GM18508 (cell line): ENCODE measurements around the gene PHTF2.
A peak's percentile ranks its signal among the peaks of the same experiment; 100 is the strongest.

ENCODE experiments used
- ATAC-seq: cut with Tn5 transposase; IDR thresholded peaks from one replicate; pipeline ENCODE4 v1.9.1; 2021; ENCODE audit warnings: moderate number of reproducible peaks; ENCODE audit not compliant: insufficient read depth, unreplicated experiment

The PHTF2 gene

DNA sequence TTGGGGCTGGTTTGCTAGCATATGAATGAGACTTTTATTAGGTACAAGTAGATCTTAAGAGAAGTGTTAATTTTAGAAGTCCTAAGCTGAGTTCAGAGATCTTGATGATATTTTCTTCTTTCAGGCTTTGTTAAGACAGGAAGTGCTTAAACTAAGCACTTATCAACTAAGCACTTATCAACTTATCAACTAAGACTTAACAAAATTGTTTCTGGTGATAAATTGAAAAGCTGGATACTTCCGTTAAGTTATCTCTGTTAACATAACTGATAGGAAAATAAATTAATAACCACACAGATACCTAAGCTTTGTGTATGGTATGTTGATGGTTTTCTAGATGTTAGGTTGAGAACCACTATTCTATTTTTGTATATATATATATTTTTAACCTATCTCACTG is 113.7 kb downstream of the PHTF2 start:
- ATAC-seq = no peak

DNA sequence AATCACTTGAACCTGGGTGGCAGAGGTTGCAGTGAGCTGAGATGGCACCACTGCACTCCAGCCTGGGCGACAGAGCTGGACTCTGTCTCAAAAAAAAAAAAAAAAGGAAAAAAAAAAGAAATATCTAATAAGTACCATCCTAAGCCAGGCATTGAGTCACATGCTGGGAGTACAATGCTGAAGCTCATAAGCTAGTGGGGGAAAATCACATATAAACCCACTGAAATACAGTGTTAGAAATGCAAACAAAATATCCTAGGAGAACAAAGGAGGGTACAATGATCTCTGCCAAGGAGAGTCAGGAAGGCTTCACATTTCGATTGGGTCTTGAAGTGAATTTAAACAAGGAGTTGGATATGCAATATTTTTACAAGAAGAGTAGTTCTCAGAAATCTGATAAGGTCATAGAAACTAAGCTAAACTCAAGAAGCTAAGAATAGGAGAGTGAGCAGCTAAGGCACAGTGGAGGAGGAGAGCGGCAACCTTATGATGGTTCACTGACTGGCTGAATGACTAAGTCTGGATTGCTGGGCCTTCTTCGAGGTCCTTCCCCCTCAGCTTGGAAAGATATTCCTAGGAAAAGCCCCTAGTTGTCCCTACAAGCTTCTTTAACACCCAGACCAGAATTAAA is 115.5 kb downstream of the PHTF2 start:
- no peak for ATAC-seq

DNA sequence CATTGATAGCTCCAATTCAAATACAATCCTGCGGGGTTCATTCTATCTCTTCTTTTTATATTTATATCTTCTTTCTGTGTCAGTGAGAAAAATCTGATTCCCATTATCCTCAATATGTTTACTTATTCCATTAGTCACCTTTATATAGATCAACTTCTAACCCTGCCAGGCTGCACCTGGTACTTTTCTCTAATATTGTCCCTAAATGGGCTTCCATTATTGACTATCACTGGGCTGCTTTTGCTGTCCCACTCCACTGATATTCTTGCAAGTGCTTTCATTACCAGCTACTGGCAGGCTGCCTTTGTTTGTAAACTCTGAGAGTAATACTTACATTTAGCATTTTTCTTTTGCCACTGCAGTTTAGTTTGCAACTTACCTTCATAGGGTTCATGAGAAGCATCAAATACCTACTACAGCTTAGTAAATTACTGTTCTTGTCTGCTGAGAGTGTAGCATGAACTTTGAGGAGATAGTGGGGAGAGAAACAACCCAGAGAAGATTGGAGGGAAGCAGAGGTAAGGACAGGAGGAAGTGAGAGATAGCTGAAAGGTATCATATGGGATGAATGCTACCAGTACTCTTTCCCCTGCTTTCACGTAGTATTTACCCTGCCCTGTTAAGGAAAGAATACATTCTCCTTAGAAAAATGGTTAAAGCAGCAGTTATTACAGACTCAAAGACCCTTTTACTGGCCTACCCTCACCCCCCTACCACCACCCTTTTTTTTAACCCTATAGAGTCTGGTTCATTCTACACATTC is 119.1 kb downstream of the PHTF2 start:
- ATAC-seq = no peak

GRCh38 chr7:77918676-77919075 is 120.1 kb downstream of the PHTF2 start:
- ATAC-seq = no peak

DNA sequence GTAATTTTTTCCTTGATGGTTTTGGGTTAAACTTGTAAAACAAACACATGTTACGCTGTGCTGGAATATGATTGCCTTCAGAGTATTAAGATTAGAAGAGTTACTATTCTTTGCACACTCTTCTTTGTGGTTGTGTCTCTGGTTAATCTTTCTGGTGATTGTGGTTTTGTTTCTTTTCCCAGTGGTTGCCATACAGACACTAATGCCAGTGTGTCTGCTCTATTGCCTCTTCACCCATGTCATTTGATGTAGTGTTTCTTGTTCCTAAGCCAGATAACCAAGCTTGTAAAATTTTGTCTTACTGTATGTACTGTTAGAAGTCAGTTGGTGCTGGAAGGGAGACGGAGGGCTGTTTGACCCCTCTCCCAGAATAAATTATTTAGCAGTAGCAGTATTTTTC is 124.8 kb downstream of the PHTF2 start:
- no peak for ATAC-seq

- ATAC-seq = no peak
Observed at GRCh38 chr7:77930496-77930895, 131.9 kb downstream of the PHTF2 start.

DNA sequence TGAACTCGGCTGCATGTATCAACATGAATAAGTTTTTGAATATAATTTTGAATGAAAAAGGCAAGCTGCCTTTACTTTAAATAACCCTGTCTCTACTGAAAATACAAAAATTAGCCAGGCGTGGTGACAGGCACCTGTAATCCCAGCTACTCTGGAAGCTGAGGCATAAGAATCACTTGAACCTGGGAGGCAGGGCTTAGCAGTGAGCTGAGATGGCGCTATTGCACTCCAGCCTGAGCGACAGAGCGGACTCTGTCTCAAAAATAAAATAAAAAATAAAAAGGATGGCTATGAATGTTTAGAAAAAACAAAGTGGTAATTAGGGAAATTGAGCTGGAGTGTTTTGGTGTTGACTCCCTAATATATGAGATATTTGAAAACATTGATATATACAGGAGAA is 133.3 kb downstream of the PHTF2 start:
- no peak for ATAC-seq

DNA sequence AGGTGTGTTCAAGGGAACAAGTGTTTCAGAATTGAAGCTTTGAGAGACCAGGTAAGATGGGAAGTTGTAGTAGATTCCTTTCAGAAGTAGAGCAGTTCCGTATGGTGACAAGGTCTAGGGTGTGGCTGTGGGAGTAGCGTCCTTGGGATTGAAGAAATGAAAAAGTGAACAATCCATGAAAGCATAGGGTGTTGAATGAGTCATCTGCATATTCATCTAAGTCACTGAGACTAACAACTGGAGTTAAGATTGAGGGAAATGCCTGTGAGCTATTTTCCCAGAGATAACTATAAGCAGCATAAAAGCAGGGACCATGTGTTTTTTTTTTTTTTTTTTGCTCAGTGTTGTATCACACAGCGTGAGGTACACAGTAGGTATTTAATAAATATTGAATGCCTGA is 134.8 kb downstream of the PHTF2 start:
- ATAC-seq = no peak

- ATAC-seq = no peak
Observed at GRCh38 chr7:77935652-77936348, 137.2 kb downstream of the PHTF2 start.

GRCh38 chr7:77940647-77941046 is 142.1 kb downstream of the PHTF2 start:
- ATAC-seq = peak; percentile 46

DNA sequence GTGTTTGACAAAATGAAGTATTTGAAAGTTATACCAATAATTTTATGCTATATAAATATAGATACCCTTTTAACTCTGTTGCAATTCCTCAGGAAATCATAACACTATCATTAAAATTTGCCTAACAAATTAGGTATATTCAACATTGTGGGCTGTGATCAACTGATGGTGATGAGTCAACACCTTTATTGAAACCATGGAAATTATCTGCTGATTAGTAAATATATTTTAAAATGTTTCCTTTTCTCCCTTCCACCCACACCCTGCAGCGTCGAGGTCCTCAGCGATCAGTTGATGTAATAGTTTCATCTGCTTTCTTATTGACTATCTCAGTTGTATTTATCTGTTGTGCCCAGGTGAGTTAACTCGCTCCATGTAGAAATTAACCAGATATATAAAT is 143.9 kb downstream of the PHTF2 start:
- ATAC-seq = no peak

- no peak for ATAC-seq
Observed at GRCh38 chr7:77944183-77945182, 145.9 kb downstream of the PHTF2 start.

- no peak for ATAC-seq
Observed at GRCh38 chr7:77950548-77950947, 152.0 kb downstream of the PHTF2 start.

- no peak for ATAC-seq
Observed at GRCh38 chr7:77954773-77955555, 156.4 kb downstream of the PHTF2 start.

DNA sequence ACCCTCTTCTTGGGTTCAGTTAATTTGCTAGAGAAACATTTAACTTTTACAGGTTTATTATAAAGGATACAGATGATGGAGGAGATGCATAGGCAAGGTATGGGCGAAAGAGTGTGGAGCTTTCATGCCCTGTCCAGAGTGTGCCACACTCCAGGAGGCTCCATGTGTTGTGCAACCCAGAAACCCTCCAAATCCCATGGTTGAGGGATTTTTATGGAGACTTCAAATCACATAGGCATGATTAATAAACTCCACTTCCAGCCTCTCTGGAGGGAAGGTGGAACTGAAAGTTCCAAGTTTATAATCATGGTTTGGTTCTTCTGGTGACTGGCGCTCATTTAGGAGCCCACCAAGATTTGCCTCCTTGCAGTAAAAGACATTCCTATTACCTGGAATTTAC is 159.9 kb downstream of the PHTF2 start:
- no peak for ATAC-seq

DNA sequence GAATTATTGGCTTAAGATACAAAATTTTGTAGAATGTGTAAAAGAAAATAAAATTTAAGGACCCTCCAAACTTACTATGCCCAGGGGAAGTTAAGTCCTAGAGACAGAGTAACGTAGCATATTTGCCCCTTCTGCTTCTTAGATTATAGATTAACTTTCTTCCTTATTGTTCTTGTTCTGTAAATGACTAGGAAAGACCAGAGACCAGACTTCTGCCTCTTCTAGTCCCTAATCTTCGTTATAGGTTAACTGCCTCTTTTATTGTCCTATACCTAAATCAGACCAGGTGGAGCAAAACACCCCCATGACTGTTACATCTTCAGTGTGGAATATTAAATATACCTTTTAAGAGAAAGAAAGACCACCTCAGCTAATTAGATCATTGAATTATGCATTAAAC is 160.5 kb downstream of the PHTF2 start:
- no peak for ATAC-seq

DNA sequence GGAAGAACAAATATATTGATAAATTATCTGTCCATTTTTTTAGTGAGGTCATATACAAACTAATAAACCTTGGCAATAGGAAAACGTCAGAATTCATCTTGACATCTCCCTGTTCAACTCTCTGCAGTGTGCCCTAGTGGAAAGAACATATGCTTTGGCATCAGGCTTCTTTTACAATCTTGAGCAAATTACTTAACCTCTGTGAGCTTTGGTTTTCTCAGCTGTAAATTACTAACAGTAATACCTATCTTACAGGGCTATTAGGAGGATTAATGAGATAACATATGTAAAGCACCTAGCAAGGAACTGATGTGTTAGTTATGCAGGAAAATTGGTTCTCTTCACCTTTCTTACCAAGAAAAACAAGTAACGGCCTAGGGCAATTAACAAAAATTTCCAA is 161.8 kb downstream of the PHTF2 start:
- ATAC-seq = no peak

GRCh38 chr7:77967429-77967828 is 168.9 kb downstream of the PHTF2 start:
- ATAC-seq = no peak

GRCh38 chr7:77971726-77972125 is 173.2 kb downstream of the PHTF2 start:
- no peak for ATAC-seq
